Measurements from ENCODE around the gene LRCOL1. TPM values are rescaled to one million over a fixed set of nuclear protein-coding genes. Genes with fewer than 3 reads are reported as not detected.

The LRCOL1 gene
- polyA plus RNA-seq, 3 donors, result 2.4 to 5.8 (median 2.6) TPM

- no peak for DNase-seq (ENCODE audit: extremely low read depth in 1 of 11, low read depth in 9 of 11, low spot score in 4 of 11)
These were observed 19.1 kb downstream of the LRCOL1 start for GRCh38 chr12:132591107-132591935.

GRCh38 chr12:132588821-132589669 lies 21.3 kb downstream of the LRCOL1 start:
- DNase-seq (ENCODE audit: extremely low read depth in 1 of 11, low read depth in 9 of 11, low spot score in 4 of 11), result no peak

DNA sequence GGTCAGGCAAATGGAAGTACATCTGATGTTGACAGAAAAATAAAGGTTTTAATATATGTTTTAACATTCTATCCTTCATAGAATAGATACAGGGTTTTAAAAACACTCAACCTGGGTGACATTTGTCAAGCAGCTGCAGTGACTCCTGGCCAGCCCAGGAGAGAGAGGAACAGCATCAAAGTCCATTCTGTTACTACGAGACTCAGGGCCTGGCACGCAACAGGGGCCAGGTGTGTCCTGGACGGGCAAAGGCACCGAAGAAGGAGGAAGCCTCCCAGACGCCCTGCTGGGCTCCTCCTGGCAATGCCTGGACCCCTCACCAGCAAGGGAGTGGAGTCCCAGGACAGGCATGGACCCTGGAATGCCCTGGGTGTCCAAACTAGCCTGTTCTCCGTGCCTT lies 22.1 kb downstream of the LRCOL1 start:
- DNase-seq (ENCODE audit: extremely low read depth in 1 of 11, low read depth in 9 of 11, low spot score in 4 of 11), result no peak

DNA sequence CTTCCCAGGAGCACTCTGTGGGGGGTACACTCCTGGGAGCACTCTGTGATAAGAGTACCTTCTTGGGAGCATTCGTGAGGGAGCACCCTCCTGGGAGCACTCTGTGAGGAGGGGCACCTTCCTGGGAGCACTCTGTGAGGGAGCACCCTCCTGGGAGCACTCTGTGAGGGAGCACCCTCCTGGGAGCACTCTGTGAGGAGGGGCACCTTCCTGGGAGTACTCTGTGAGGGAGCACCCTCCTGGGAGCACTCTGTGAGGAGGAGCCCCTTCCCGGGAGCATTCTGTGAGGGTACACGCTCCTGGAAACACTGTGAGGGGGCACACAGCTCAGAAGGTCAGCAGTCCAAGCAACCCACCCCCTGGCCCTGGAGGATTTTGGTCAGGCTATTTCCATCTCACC lies 22.6 kb downstream of the LRCOL1 start:
- DNase-seq (ENCODE audit: extremely low read depth in 1 of 11, low read depth in 9 of 11, low spot score in 4 of 11), result no peak

DNA sequence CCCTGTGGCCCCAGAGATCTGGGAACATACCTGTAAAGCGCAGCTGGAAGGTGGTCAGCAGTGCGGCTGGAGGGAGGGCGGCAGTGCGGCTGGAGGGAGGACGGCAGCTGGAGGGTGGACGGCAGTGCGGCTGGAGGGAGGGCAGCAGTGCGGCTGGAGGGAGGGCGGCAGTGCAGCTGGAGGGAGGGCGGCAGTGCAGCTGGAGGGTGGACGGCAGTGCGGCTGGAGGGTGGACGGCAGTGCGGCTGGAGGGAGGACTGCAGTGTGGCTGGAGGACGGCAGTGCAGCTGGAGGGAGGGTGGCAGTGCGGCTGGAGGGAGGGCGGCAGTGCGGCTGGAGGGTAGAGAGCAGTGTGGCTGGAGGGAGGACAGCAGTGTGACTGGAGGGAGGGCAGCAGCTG lies 23.5 kb downstream of the LRCOL1 start:
- no peak for DNase-seq (ENCODE audit: extremely low read depth in 1 of 11, low read depth in 9 of 11, low spot score in 4 of 11)

- DNase-seq (ENCODE audit: extremely low read depth in 1 of 11, low read depth in 9 of 11, low spot score in 4 of 11), result no peak
These were observed 25.2 kb downstream of the LRCOL1 start for GRCh38 chr12:132585177-132585576.

DNA sequence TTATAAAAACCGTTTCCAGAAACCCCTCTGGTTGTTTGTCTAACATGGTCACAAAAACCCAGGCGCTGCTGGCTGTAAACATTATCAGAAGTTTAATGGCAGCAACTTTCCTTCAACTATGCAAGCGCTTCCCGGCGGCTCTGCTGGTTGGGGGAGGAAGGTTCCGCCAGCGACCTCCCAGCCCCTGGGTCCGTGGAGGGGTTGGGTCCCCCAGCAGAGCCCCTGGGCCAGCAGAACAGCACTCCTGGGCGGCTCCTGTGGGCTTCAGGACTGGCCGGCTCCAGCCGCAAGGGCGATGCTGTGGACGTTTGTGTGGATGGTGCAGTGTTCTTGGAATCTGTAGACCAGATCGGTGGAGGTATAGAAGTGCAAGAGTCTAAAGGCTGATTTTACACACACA lies 26.0 kb downstream of the LRCOL1 start:
- no peak for DNase-seq (ENCODE audit: extremely low read depth in 1 of 11, low read depth in 9 of 11, low spot score in 4 of 11)

GRCh38 chr12:132583736-132584135 lies 26.6 kb downstream of the LRCOL1 start:
- no peak for DNase-seq (ENCODE audit: extremely low read depth in 1 of 11, low read depth in 9 of 11, low spot score in 4 of 11)

- DNase-seq (ENCODE audit: extremely low read depth in 1 of 11, low read depth in 9 of 11, low spot score in 4 of 11), result no peak
These were observed 27.0 kb downstream of the LRCOL1 start for GRCh38 chr12:132583411-132583710.

DNA sequence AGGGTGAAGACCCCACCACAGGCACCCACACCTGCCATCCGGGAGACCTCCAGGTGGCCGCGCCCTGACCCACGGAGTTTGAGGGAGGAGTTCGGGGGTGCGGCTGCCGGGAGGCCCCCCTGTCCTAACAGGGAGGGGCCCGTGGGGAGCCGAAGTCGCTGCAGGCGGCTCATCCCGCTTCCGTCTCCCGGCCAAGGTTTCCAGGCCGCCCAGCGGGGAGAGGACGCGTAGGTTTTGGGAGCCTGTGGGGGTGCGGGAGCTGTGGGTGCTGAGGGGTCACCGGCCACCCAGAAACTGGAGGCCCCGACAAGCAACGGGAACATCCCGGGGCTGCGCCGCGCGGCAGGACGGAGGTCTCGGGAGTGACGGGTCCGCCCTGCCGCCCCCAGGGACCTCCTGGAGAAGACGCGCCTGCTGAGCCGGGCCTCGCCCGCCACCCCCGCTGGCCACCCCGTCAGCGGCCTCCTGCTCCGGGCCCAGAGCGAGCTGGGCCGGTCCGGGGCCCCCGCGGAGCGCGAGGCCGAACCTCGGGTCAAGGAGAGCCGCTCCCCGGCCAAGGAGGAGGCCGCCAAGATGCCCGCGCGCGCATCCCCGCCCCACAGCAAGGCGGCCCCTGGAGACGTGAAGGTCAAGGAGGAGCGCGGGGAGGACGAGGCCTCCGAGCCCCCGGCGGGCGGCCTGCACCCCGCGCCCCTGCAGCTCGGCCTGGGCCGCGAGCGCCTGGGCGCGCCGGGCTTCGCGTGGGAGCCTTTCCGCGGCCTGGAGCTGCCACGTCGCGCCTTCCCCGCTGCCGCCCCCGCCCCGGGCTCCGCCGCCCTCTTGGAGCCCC lies 27.6 kb downstream of the LRCOL1 start:
- no peak for DNase-seq (ENCODE audit: extremely low read depth in 1 of 11, low read depth in 9 of 11, low spot score in 4 of 11)

- no peak for DNase-seq (ENCODE audit: extremely low read depth in 1 of 11, low read depth in 9 of 11, low spot score in 4 of 11)
These were observed 28.3 kb downstream of the LRCOL1 start for GRCh38 chr12:132582058-132582420.

DNA sequence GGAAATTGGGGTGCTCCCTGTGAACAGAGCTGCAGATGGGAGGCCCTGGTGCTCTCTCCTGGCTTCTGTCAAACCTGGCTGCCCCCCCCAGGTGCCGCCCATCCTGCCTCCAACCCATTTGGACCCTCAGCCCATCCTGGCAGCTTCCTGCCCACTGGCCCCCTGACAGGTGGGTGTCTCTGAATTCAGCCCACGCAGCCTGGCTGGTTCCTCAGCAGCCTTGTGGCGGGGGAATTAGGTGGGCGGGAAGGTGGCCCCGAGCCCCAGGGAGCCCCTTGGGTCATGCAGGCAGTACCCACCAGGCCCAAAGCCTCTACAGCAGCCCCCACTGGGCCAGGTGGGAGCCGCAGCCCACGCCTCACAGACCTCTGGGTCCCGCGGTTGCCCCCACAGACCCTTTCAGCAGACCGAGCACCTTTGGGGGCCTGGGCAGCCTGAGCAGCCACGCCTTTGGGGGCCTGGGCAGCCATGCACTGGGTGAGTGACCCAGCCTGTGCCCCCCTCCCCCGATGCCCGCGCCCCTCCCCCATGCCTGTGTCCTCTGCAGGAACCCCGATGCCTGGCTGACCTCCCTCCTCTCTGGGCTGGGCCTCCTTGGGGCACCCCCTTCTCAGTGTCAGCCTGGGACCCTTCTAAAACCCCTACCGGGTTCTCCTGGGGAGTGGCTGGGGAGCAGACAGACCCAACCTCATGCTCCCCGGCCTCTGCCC lies 28.9 kb downstream of the LRCOL1 start:
- DNase-seq (ENCODE audit: extremely low read depth in 1 of 11, low read depth in 9 of 11, low spot score in 4 of 11), result no peak

DNA sequence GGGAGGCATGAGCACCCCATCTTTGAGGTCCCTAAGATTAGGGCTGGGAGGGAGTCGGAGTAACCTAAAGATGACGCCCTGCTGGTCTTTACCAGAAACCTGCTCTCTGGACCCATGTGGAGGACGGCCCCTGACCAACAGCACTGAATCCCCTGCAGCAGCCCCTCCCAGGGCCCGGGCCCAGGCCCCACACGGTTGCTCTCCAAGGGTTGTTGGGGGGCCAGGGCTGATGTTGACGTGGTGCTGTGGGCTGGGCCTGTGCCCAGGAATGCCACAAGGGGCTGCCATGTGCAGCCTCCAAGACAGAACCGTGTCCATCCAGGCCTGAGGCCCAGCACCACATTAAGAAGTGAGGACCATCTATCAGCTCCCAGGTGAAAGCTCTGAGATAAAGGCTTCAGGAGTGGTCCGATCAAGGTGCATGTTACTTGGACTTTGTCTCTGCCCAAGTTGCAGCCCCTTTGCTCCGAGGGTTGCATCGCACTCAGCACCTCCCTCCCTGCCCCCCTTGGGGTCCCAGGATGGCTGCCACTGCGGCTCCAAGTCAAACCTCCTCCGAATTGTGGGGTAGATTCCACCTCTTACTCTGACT lies 29.6 kb downstream of the LRCOL1 start:
- no peak for DNase-seq (ENCODE audit: extremely low read depth in 1 of 11, low read depth in 9 of 11, low spot score in 4 of 11)

DNA sequence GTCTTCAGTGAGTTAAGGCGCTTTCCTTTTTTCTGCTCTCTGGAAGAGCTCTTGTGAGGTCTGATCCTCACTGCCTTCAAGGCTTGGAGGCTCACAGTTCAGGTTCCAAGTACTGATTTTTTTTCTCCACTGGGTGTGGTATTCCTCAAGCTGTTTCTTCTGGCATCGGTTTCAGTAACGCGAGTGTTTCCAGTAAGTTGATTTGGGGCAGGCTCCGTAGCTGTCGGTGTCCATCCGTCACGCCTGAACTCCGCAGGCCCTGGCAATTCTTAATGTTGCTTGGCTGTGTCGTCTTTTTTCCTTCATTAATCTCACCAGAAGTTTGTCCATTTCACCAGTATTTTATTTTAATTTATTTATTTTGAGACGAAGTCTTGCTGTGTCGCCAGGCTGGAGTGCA lies 30.6 kb downstream of the LRCOL1 start:
- no peak for DNase-seq (ENCODE audit: extremely low read depth in 1 of 11, low read depth in 9 of 11, low spot score in 4 of 11)

GRCh38 chr12:132578826-132579225 lies 31.6 kb downstream of the LRCOL1 start:
- no peak for DNase-seq (ENCODE audit: extremely low read depth in 1 of 11, low read depth in 9 of 11, low spot score in 4 of 11)

DNA sequence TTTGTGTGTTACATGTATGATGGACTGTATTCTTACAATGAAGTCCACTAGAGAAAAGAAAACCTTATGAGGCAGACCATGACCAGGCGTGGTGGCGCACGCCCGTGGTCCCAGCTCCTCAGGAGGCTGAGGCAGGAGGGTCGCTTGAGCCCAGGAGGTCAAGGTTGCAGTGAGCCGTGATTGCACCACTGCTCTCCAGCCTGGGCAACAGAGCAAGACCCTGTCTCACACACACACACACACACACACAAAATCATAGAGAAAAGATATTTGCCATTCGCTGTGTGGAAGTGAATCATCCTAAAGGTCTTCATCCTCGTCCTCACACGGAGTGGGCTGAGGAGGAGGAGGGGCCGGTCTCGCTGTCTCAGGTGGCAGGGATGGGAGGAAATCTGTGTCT lies 32.3 kb downstream of the LRCOL1 start:
- no peak for DNase-seq (ENCODE audit: extremely low read depth in 1 of 11, low read depth in 9 of 11, low spot score in 4 of 11)

GRCh38 chr12:132577191-132577920 lies 33.0 kb downstream of the LRCOL1 start:
- no peak for DNase-seq (ENCODE audit: extremely low read depth in 1 of 11, low read depth in 9 of 11, low spot score in 4 of 11)

DNA sequence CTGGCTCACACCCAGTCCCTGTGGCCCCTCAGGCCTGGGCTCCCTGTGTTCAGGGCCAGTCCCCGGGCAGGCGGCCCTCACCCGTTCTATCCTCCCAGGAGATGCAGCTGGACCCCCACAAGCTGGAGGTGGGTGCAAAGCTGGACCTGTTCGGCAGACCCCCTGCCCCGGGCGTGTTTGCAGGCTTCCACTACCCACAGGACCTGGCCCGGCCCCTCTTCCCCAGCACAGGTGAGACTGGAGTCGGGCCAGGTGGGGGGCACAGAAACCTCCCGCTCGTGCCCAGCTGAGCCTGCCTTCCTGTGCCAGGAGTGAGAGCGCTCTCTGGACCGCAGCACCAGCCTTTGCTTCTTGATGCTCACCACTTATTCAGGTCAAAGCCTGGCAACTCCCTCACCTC lies 33.7 kb downstream of the LRCOL1 start:
- DNase-seq (ENCODE audit: extremely low read depth in 1 of 11, low read depth in 9 of 11, low spot score in 4 of 11), result no peak

Data from renal cortex interstitium (tissue), 11 donors.